GM23338 (cell line): ENCODE measurements around the gene PUM2. TPM values are rescaled to one million over a fixed set of nuclear protein-coding genes. Genes with fewer than 3 reads are reported as not detected.

Experiments used
- ATAC-seq: fragments of 200-7000 bp; cut with Tn5 transposase; 3 replicates; pipeline ENCODE4 v1.9.1; 2020
- DNase-seq: peaks from one replicate; pipeline ENCODE4 v3.0.0-alpha.2; 2015; ENCODE audit warnings: low spot score
- H2AFZ ChIP-seq: fragments of 200-600 bp; sonication (generic); 2 replicates; pipeline ENCODE4 v1.8.0; 2016; ENCODE audit warnings: antibody characterized with exemption, mild to moderate bottlenecking, moderate library complexity
- H3F3A ChIP-seq: fragments of 200-600 bp; sonication (generic); replicated peaks from 2 replicates; pipeline ENCODE4 v1.8.0; 2017; ENCODE audit warnings: antibody characterized with exemption, mixed run types, low read depth
- H3K27ac ChIP-seq: fragments of 200-600 bp; sonication (generic); 2 replicates; pipeline ENCODE4 v1.6.1; 2016; ENCODE audit warnings: low read depth
- H3K27me3 ChIP-seq: fragments of 200-600 bp; sonication (generic); 2 replicates; pipeline ENCODE4 v1.8.0; 2016; ENCODE audit warnings: mild to moderate bottlenecking, mixed run types, moderate library complexity; ENCODE audit not compliant: insufficient read depth
- H3K36me3 ChIP-seq: fragments of 200-600 bp; sonication (generic); 2 replicates; pipeline ENCODE4 v1.8.0; 2016; ENCODE audit warnings: mild to moderate bottlenecking; ENCODE audit not compliant: insufficient read depth
- H3K4me1 ChIP-seq: fragments of 200-600 bp; sonication (generic); 2 replicates; pipeline ENCODE4 v1.8.0; 2016; ENCODE audit warnings: mild to moderate bottlenecking, moderate library complexity; ENCODE audit not compliant: insufficient read depth
- H3K4me2 ChIP-seq: fragments of 200-600 bp; sonication (generic); 2 replicates; pipeline ENCODE4 v1.7.1; 2017; ENCODE audit warnings: mixed run types
- H3K4me3 ChIP-seq: fragments of 200-600 bp; sonication (generic); 2 replicates; pipeline ENCODE4 v1.6.1; 2016; ENCODE audit warnings: mixed run types
- H3K79me2 ChIP-seq: fragments of 200-600 bp; sonication (generic); replicated peaks from 2 replicates; pipeline ENCODE4 v1.8.0; 2017; ENCODE audit warnings: mild to moderate bottlenecking; ENCODE audit not compliant: insufficient read depth
- H3K9me2 ChIP-seq: fragments of 200-600 bp; sonication (generic); 2 replicates; pipeline ENCODE4 v1.8.0; 2017; ENCODE audit not compliant: insufficient read depth
- H4K20me1 ChIP-seq: fragments of 200-600 bp; sonication (generic); replicated peaks from 2 replicates; pipeline ENCODE4 v1.8.0; 2017; ENCODE audit warnings: mild to moderate bottlenecking; ENCODE audit not compliant: insufficient read depth
- H3K27ac Mint-ChIP-seq: 2 replicates; pipeline ENCODE4 v1.8.0; 2020; ENCODE audit warnings: inconsistent platforms, mild to moderate bottlenecking, moderate library complexity, mixed read lengths
- H3K27me3 Mint-ChIP-seq: 3 replicates; pipeline ENCODE4 v1.8.0; 2022; ENCODE audit warnings: low read depth, mild to moderate bottlenecking, moderate library complexity, mixed read lengths, inconsistent platforms; ENCODE audit not compliant: insufficient read depth, poor library complexity
- H3K36me3 Mint-ChIP-seq: 3 replicates; pipeline ENCODE4 v1.8.0; 2021; ENCODE audit warnings: low read depth, mild to moderate bottlenecking, inconsistent platforms, moderate library complexity, mixed read lengths
- H3K4me1 Mint-ChIP-seq: 3 replicates; pipeline ENCODE4 v1.8.0; 2020; ENCODE audit warnings: mild to moderate bottlenecking, inconsistent platforms, mixed read lengths
- H3K4me3 Mint-ChIP-seq: 3 replicates; pipeline ENCODE4 v1.8.0; 2021; ENCODE audit warnings: moderate library complexity, mild to moderate bottlenecking, inconsistent platforms, mixed read lengths
- H3K9me3 Mint-ChIP-seq: 3 replicates; pipeline ENCODE4 v1.8.0; 2020; ENCODE audit warnings: moderate library complexity, mild to moderate bottlenecking, inconsistent platforms, mixed read lengths
- CREB1 ChIP-seq: fragments of 250-450 bp; sonication (Bioruptor Pico); IDR thresholded peaks from 2 replicates; pipeline ENCODE4 v1.5.0; 2020; ENCODE audit warnings: low read depth, mild to moderate bottlenecking, moderate library complexity
- EZH2phosphoT487 ChIP-seq: fragments of 200-600 bp; sonication (generic); IDR thresholded peaks from one replicate; pipeline ENCODE4 v1.8.1; 2018; ENCODE audit warnings: antibody characterized with exemption; ENCODE audit not compliant: unreplicated experiment
- JUNB ChIP-seq: IDR thresholded peaks from one replicate; pipeline ENCODE4 v1.6.1; 2016; ENCODE audit warnings: antibody characterized with exemption; ENCODE audit not compliant: unreplicated experiment
- NANOG ChIP-seq: IDR thresholded peaks from 2 replicates; pipeline ENCODE4 v1.6.1; 2016; ENCODE audit warnings: antibody characterized with exemption, borderline replicate concordance
- POLR2AphosphoS5 ChIP-seq: IDR thresholded peaks from 2 replicates; pipeline ENCODE4 v1.6.1; 2016; ENCODE audit warnings: antibody characterized with exemption, low read depth
- STAT1 ChIP-seq: IDR thresholded peaks from one replicate; pipeline ENCODE4 v1.6.1; 2016; ENCODE audit warnings: antibody characterized with exemption; ENCODE audit not compliant: unreplicated experiment
- ZNF114 ChIP-seq: fragments of 250-450 bp; sonication (Bioruptor Pico); IDR thresholded peaks from 2 replicates; pipeline ENCODE4 v1.5.0; 2020; ENCODE audit warnings: mild to moderate bottlenecking, moderate library complexity
- ZNF331 ChIP-seq: fragments of 250-450 bp; sonication (Bioruptor Pico); IDR thresholded peaks from 2 replicates; pipeline ENCODE4 v1.5.0; 2020; ENCODE audit warnings: low read depth, mild to moderate bottlenecking, moderate library complexity
- polyA plus RNA-seq: library from polyadenylated mRNA; unstranded; fragments of >200 nt; fragmentation: Nextera tagmentation; extraction: Ambion mirVana; gene quantifications from 2 replicates; pipeline ENCODE4 v1.2.1, GENCODE V29; 2016
- total RNA-seq: library from RNA; depleted of rRNA; stranded (reverse); fragments of >200 nt; shearing (Covaris generic); gene quantifications from 2 replicates; pipeline ENCODE4 v1.2.3, GENCODE V29; 2014
- TF ChIP-seq, protein P1 (sequence below), 2 experiments: fragments of 200-600 bp in 1 of 2; sonication (generic) in 1 of 2; conservative IDR thresholded peaks; 2 replicates each; pipeline versions ENCODE4 v1.5.1 to v1.6.1; 2016 to 2017; ENCODE audit warnings: antibody characterized with exemption in 2 of 2, low read depth in 2 of 2, mild to moderate bottlenecking in 2 of 2, moderate library complexity in 1 of 2
- TF ChIP-seq, protein P2 (sequence below): fragments of 250-450 bp; sonication (Bioruptor Pico); IDR thresholded peaks from 2 replicates; pipeline ENCODE4 v1.5.0; 2020; ENCODE audit warnings: mild to moderate bottlenecking, moderate library complexity

The PUM2 gene
- total and polyA plus RNA-seq, 2 experiments from 2014 or later, result 29.9 to 94.1 TPM

DNA sequence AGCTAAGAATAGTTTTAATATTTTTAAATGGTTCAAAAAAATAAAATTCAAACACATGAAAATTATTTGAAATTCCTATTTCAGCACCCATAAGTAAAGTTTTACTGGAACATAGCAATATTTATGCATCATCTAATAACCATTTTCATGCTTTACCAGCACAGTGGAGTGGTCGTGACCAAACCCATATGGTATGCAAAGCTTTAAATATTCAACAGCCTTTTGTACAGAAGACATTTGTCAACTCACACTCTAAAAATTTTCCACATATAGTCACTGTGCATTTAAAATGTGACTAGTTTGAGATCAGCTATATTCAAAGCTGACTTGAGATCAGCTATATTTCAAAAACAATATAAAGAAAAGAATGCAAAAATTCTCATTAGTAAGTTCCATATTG lies 46.2 kb downstream of the PUM2 start (continued):
- TF ChIP-seq, protein P1, sequence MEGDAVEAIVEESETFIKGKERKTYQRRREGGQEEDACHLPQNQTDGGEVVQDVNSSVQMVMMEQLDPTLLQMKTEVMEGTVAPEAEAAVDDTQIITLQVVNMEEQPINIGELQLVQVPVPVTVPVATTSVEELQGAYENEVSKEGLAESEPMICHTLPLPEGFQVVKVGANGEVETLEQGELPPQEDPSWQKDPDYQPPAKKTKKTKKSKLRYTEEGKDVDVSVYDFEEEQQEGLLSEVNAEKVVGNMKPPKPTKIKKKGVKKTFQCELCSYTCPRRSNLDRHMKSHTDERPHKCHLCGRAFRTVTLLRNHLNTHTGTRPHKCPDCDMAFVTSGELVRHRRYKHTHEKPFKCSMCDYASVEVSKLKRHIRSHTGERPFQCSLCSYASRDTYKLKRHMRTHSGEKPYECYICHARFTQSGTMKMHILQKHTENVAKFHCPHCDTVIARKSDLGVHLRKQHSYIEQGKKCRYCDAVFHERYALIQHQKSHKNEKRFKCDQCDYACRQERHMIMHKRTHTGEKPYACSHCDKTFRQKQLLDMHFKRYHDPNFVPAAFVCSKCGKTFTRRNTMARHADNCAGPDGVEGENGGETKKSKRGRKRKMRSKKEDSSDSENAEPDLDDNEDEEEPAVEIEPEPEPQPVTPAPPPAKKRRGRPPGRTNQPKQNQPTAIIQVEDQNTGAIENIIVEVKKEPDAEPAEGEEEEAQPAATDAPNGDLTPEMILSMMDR (conservative IDR thresholded peaks at IDR 0.05; ENCODE audit: low read depth in 2 of 2), result no peak
- TF ChIP-seq CREB1 (CRISPR knock-in tag) (no peak), POLR2AphosphoS5 (no peak), STAT1 (no peak)

DNA sequence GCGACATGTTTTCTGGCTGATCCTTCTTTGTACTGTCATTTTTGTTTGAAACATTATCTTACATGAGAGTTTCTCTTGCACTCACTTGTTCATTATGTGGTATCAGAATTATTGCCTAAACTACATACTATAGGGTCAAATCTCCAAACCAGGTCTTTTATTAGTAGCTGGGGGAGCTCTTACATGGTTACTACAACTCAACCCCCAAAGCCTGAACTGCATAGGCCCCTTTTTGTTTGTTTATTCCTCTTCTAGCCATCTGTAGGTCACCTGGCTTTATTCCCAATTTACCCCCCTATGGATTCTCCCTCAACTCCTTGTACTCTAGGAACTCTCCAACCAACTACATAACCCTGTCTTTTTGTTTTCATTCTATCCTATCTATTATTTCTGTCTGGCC lies 46.7 kb downstream of the PUM2 start:
- TF ChIP-seq NANOG, result no peak
- TF ChIP-seq JUNB, result no peak
- TF ChIP-seq ZNF114 (CRISPR knock-in tag), result no peak
- TF ChIP-seq, protein P2, sequence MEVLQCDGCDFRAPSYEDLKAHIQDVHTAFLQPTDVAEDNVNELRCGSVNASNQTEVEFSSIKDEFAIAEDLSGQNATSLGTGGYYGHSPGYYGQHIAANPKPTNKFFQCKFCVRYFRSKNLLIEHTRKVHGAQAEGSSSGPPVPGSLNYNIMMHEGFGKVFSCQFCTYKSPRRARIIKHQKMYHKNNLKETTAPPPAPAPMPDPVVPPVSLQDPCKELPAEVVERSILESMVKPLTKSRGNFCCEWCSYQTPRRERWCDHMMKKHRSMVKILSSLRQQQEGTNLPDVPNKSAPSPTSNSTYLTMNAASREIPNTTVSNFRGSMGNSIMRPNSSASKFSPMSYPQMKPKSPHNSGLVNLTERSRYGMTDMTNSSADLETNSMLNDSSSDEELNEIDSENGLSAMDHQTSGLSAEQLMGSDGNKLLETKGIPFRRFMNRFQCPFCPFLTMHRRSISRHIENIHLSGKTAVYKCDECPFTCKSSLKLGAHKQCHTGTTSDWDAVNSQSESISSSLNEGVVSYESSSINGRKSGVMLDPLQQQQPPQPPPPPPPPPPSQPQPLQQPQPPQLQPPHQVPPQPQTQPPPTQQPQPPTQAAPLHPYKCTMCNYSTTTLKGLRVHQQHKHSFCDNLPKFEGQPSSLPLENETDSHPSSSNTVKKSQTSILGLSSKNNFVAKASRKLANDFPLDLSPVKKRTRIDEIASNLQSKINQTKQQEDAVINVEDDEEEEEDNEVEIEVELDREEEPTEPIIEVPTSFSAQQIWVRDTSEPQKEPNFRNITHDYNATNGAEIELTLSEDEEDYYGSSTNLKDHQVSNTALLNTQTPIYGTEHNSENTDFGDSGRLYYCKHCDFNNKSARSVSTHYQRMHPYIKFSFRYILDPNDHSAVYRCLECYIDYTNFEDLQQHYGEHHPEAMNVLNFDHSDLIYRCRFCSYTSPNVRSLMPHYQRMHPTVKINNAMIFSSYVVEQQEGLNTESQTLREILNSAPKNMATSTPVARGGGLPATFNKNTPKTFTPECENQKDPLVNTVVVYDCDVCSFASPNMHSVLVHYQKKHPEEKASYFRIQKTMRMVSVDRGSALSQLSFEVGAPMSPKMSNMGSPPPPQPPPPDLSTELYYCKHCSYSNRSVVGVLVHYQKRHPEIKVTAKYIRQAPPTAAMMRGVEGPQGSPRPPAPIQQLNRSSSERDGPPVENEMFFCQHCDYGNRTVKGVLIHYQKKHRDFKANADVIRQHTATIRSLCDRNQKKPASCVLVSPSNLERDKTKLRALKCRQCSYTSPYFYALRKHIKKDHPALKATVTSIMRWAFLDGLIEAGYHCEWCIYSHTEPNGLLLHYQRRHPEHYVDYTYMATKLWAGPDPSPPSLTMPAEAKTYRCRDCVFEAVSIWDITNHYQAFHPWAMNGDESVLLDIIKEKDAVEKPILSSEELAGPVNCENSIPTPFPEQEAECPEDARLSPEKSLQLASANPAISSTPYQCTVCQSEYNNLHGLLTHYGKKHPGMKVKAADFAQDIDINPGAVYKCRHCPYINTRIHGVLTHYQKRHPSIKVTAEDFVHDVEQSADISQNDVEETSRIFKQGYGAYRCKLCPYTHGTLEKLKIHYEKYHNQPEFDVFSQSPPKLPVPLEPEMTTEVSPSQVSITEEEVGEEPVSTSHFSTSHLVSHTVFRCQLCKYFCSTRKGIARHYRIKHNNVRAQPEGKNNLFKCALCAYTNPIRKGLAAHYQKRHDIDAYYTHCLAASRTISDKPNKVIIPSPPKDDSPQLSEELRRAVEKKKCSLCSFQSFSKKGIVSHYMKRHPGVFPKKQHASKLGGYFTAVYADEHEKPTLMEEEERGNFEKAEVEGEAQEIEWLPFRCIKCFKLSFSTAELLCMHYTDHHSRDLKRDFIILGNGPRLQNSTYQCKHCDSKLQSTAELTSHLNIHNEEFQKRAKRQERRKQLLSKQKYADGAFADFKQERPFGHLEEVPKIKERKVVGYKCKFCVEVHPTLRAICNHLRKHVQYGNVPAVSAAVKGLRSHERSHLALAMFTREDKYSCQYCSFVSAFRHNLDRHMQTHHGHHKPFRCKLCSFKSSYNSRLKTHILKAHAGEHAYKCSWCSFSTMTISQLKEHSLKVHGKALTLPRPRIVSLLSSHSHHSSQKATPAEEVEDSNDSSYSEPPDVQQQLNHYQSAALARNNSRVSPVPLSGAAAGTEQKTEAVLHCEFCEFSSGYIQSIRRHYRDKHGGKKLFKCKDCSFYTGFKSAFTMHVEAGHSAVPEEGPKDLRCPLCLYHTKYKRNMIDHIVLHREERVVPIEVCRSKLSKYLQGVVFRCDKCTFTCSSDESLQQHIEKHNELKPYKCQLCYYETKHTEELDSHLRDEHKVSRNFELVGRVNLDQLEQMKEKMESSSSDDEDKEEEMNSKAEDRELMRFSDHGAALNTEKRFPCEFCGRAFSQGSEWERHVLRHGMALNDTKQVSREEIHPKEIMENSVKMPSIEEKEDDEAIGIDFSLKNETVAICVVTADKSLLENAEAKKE (CRISPR knock-in tag), result no peak
- no peak for TF ChIP-seq ZNF331 (CRISPR knock-in tag)
- TF ChIP-seq EZH2phosphoT487, result no peak
- Histone ChIP-seq H3K9me2 (no peaks in the 10 kb centered on the region), H3K79me2 (peaks cover 93% of the 10 kb centered on the region), H2AFZ (no peak overlapping the region), H3F3A (no peaks in the 10 kb centered on the region), H3K4me1 (no peaks in the 10 kb centered on the region), H3K27me3 (no peaks in the 10 kb centered on the region), H3K4me3 (no peak overlapping the region), H3K36me3 (peaks cover 22% of the 10 kb centered on the region), H3K27ac (no peak overlapping the region), H3K4me2 (no peak overlapping the region), H4K20me1 (peaks cover 3% of the 10 kb centered on the region)
- Mint-ChIP-seq H3K4me3 (no peak overlapping the region), H3K4me1 (peaks cover 3% of the 10 kb centered on the region; the same call in 1 of the 3 replicates), H3K27ac (peak overlapping the region; percentile 34), H3K9me3 (no peaks in the 10 kb centered on the region; the same call in 2 of the 3 replicates), H3K36me3 (peaks cover 64% of the 10 kb centered on the region), H3K27me3 (peaks cover 6% of the 10 kb centered on the region)
- no peak for DNase-seq
- no peak for ATAC-seq
